ENCODE results near the gene POLR3G. TPM values are rescaled to one million over a fixed set of nuclear protein-coding genes. Genes with fewer than 3 reads are reported as not detected.

POLR3G gene
- total and polyA plus RNA-seq, 2 of the 13 experiments (the other 11 are each of a cell fraction or from before 2014, with no cell fraction given), result 1.2 to 7.3 TPM

DNA sequence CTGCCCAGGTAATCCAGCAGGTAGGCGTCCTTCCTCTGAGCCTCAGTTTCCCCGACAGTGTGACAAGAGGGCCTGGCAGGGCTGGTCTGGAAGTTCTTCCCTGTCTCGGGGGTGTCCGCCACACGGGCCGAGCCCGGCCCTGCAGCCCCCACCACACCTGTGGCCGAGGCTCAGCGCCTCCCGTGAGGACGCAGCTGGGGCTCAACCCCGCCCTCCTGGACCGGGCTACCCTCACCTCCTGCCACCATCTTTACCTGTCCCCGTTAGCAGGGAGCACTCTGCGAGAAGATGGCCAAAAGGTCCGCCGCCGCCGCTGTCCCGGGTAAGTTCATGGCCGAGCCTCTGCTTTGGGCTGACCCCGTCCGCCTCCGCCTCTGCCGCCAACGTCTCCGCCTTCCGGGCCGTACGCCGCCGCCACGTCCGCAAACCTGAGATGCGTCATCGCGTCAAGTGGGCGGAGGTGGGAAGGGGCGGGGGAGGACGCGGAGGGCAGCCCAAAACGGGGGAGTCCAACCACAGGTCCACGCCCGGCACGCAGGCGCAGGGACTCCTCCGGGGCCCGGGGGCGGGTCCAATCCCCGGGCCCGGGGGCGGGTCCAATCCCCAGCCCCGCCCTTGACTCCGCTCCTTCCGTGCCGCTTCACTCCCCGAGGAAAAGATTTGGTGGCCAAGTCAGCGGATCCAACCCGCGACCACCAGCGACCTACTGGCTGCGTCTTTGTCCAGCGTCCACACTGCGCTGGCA, 54.7 kb downstream of the POLR3G start, which contains the start of gene LYSMD3 (continued):
- TF ChIP-seq, protein P1, sequence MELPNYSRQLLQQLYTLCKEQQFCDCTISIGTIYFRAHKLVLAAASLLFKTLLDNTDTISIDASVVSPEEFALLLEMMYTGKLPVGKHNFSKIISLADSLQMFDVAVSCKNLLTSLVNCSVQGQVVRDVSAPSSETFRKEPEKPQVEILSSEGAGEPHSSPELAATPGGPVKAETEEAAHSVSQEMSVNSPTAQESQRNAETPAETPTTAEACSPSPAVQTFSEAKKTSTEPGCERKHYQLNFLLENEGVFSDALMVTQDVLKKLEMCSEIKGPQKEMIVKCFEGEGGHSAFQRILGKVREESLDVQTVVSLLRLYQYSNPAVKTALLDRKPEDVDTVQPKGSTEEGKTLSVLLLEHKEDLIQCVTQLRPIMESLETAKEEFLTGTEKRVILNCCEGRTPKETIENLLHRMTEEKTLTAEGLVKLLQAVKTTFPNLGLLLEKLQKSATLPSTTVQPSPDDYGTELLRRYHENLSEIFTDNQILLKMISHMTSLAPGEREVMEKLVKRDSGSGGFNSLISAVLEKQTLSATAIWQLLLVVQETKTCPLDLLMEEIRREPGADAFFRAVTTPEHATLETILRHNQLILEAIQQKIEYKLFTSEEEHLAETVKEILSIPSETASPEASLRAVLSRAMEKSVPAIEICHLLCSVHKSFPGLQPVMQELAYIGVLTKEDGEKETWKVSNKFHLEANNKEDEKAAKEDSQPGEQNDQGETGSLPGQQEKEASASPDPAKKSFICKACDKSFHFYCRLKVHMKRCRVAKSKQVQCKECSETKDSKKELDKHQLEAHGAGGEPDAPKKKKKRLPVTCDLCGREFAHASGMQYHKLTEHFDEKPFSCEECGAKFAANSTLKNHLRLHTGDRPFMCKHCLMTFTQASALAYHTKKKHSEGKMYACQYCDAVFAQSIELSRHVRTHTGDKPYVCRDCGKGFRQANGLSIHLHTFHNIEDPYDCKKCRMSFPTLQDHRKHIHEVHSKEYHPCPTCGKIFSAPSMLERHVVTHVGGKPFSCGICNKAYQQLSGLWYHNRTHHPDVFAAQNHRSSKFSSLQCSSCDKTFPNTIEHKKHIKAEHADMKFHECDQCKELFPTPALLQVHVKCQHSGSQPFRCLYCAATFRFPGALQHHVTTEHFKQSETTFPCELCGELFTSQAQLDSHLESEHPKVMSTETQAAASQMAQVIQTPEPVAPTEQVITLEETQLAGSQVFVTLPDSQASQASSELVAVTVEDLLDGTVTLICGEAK (IDR thresholded peaks at IDR 0.05), result no peak
- TF ChIP-seq, protein P1 (CRISPR knock-in tag; IDR thresholded peaks at IDR 0.05), result peak; percentile 39; the same call in 1 of the 2 replicates
- TF ChIP-seq SMYD3 (CRISPR knock-in tag; IDR thresholded peaks at IDR 0.05) (no peak; the same call in 1 of the 2 replicates), ZNF781 (CRISPR knock-in tag; IDR thresholded peaks at IDR 0.05; ENCODE audit: borderline replicate concordance, not compliant biosample characterization) (peak; percentile 53), JUNB (CRISPR knock-in tag; IDR thresholded peaks at IDR 0.05; ENCODE audit: borderline replicate concordance) (peak; percentile 62; the same call in 1 of the 2 replicates), SAP130 (CRISPR knock-in tag; IDR thresholded peaks at IDR 0.05; ENCODE audit: low read depth) (peak; percentile 92), NFATC3 (CRISPR knock-in tag; IDR thresholded peaks at IDR 0.05) (no peak), CBFB (CRISPR knock-in tag; IDR thresholded peaks at IDR 0.05) (0 out of 2 replicates have a peak, but pooled peaks have one; percentile 21), BRD4 (CRISPR knock-in tag; IDR thresholded peaks at IDR 0.05) (no peak; the same call in 1 of the 2 replicates), NFYB (CRISPR knock-in tag; IDR thresholded peaks at IDR 0.05) (peak; percentile 44; the same call in 1 of the 2 replicates), ZNF446 (CRISPR knock-in tag; IDR thresholded peaks at IDR 0.05) (0 out of 2 replicates have a peak, but pooled peaks have one; percentile 45), SP4 (CRISPR knock-in tag; IDR thresholded peaks at IDR 0.05) (peak; percentile 89)
- TF ChIP-seq, protein P2, sequence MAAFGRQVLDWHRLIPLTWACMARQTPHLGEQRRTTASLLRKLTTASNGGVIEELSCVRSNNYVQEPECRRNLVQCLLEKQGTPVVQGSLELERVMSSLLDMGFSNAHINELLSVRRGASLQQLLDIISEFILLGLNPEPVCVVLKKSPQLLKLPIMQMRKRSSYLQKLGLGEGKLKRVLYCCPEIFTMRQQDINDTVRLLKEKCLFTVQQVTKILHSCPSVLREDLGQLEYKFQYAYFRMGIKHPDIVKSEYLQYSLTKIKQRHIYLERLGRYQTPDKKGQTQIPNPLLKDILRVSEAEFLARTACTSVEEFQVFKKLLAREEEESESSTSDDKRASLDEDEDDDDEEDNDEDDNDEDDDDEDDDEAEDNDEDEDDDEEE (CRISPR knock-in tag; IDR thresholded peaks at IDR 0.05), result peak; percentile 81
- TF ChIP-seq, protein P3, sequence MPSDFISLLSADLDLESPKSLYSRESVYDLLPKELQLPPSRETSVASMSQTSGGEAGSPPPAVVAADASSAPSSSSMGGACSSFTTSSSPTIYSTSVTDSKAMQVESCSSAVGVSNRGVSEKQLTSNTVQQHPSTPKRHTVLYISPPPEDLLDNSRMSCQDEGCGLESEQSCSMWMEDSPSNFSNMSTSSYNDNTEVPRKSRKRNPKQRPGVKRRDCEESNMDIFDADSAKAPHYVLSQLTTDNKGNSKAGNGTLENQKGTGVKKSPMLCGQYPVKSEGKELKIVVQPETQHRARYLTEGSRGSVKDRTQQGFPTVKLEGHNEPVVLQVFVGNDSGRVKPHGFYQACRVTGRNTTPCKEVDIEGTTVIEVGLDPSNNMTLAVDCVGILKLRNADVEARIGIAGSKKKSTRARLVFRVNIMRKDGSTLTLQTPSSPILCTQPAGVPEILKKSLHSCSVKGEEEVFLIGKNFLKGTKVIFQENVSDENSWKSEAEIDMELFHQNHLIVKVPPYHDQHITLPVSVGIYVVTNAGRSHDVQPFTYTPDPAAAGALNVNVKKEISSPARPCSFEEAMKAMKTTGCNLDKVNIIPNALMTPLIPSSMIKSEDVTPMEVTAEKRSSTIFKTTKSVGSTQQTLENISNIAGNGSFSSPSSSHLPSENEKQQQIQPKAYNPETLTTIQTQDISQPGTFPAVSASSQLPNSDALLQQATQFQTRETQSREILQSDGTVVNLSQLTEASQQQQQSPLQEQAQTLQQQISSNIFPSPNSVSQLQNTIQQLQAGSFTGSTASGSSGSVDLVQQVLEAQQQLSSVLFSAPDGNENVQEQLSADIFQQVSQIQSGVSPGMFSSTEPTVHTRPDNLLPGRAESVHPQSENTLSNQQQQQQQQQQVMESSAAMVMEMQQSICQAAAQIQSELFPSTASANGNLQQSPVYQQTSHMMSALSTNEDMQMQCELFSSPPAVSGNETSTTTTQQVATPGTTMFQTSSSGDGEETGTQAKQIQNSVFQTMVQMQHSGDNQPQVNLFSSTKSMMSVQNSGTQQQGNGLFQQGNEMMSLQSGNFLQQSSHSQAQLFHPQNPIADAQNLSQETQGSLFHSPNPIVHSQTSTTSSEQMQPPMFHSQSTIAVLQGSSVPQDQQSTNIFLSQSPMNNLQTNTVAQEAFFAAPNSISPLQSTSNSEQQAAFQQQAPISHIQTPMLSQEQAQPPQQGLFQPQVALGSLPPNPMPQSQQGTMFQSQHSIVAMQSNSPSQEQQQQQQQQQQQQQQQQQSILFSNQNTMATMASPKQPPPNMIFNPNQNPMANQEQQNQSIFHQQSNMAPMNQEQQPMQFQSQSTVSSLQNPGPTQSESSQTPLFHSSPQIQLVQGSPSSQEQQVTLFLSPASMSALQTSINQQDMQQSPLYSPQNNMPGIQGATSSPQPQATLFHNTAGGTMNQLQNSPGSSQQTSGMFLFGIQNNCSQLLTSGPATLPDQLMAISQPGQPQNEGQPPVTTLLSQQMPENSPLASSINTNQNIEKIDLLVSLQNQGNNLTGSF (CRISPR knock-in tag; IDR thresholded peaks at IDR 0.05), result no peak

Measured in HepG2 (cell line).